B cell (primary cell): ENCODE measurements around the gene GLCCI1. TPM values are rescaled to one million over a fixed set of nuclear protein-coding genes. Genes with fewer than 3 reads are reported as not detected.

Experiments used
- ATAC-seq: fragments of 200-7000 bp; cut with Tn5 transposase; one replicate; pipeline ENCODE4 v1.10.0; 2021; ENCODE audit warnings: low read depth, mild to moderate bottlenecking, moderate number of reproducible peaks, moderate library complexity
- CTCF ChIA-PET: fragments of 350-600 bp; sonication (Branson Sonifier 250); formaldehyde crosslinking; loops from one replicate; lab custom pipeline; 2021; ENCODE audit warnings: antibody characterized with exemption, inconsistent platforms; lab: Charles Lee
- POLR2A ChIA-PET: fragments of 350-600 bp; sonication (Branson Sonifier 250); formaldehyde crosslinking; loops from one replicate; lab custom pipeline; 2021; ENCODE audit warnings: antibody characterized with exemption; lab: Charles Lee
- DNase-seq: peaks from one replicate; pipeline ENCODE4 v3.0.0; 2013
- H2AFZ ChIP-seq: 2 replicates; pipeline ENCODE4 v1.6.1; 2012; ENCODE audit warnings: mild to moderate bottlenecking, low read depth, low read length; ENCODE audit not compliant: insufficient read depth, poor library complexity, severe bottlenecking
- H3K27ac ChIP-seq, 2 donors: 1 replicate in 1 of 2; 2 replicates in 1 of 2; pipeline ENCODE4 v1.5.1; 2012 to 2013; ENCODE audit warnings: low read length in 2 of 2, mild to moderate bottlenecking in 2 of 2, moderate library complexity in 1 of 2
- H3K27me3 ChIP-seq, 4 experiments: fragments of 200-600 bp in 1 of 4; sonication (generic) in 1 of 4; replicated peaks in 1 of 4; 1 replicate in 2 of 4; 2 replicates in 2 of 4; pipeline versions ENCODE4 v1.6.1 to v1.7.0; 2013 to 2016; ENCODE audit warnings: low read length in 3 of 4, mild to moderate bottlenecking in 2 of 4, mixed read lengths in 1 of 4, moderate library complexity in 1 of 4; ENCODE audit not compliant: insufficient read depth in 4 of 4, control insufficient read depth in 3 of 4; ENCODE audit errors: control extremely low read depth in 1 of 4
- H3K36me3 ChIP-seq, 2 experiments: replicated peaks in 1 of 2; 1 replicate in 1 of 2; 2 replicates in 1 of 2; pipeline versions ENCODE4 v1.6.1 to v1.7.1; 2013; ENCODE audit warnings: low read length in 1 of 2; ENCODE audit not compliant: insufficient read depth in 2 of 2, control insufficient read depth in 1 of 2; ENCODE audit errors: control extremely low read depth in 1 of 2, extremely low read depth in 1 of 2
- H3K4me1 ChIP-seq, 2 donors: fragments of 200-600 bp in 1 of 2; sonication (generic) in 1 of 2; 1 replicate in 1 of 2; 2 replicates in 1 of 2; pipeline versions ENCODE4 v1.5.1 to v1.6.1; 2013 to 2017; ENCODE audit warnings: low read length in 2 of 2; ENCODE audit not compliant: control insufficient read depth in 2 of 2, insufficient read depth in 2 of 2
- H3K4me2 ChIP-seq: replicated peaks from 2 replicates; pipeline ENCODE3; 2012; ENCODE audit warnings: mild to moderate bottlenecking, low read depth, low read length; ENCODE audit not compliant: poor library complexity, severe bottlenecking
- H3K4me3 ChIP-seq, 5 experiments: fragments of 200-600 bp in 1 of 5; sonication (generic) in 1 of 5; 1 replicate in 3 of 5; 2 replicates in 2 of 5; pipeline versions ENCODE4 v1.5.1 to v1.7.0; 2011 to 2016; ENCODE audit warnings: low read length in 4 of 5, mild to moderate bottlenecking in 4 of 5, low read depth in 2 of 5, control low read depth in 1 of 5, moderate library complexity in 1 of 5; ENCODE audit not compliant: insufficient read depth in 1 of 5; ENCODE audit errors: control extremely low read depth in 1 of 5, extremely low read depth in 1 of 5
- H3K79me2 ChIP-seq: fragments of 200-600 bp; sonication (generic); one replicate; pipeline ENCODE4 v1.6.0; 2016; ENCODE audit warnings: low read length; ENCODE audit not compliant: control insufficient read depth, insufficient read depth
- H3K9ac ChIP-seq: fragments of 200-600 bp; sonication (generic); 2 replicates; pipeline ENCODE4 v1.6.1; 2017; ENCODE audit warnings: mild to moderate bottlenecking, low read length, moderate library complexity
- H3K9me3 ChIP-seq, 3 donors: one replicate each; pipeline versions ENCODE4 v1.6.1 to v1.7.1; 2013; ENCODE audit warnings: low read length in 2 of 3; ENCODE audit not compliant: control insufficient read depth in 2 of 3, insufficient read depth in 1 of 3; ENCODE audit errors: control extremely low read depth in 1 of 3
- H4K20me1 ChIP-seq: 2 replicates; pipeline ENCODE4 v1.6.0; 2012; ENCODE audit warnings: mild to moderate bottlenecking, low read length; ENCODE audit not compliant: insufficient read depth, control insufficient read depth, poor library complexity, severe bottlenecking
- H3K27ac Mint-ChIP-seq: one replicate; pipeline ENCODE4 v1.8.0; 2021; ENCODE audit warnings: mixed read lengths
- H3K27me3 Mint-ChIP-seq: one replicate; pipeline ENCODE4 v1.8.0; 2021; ENCODE audit warnings: mixed read lengths
- H3K4me1 Mint-ChIP-seq: one replicate; pipeline ENCODE4 v1.8.0; 2021; ENCODE audit warnings: mixed read lengths
- H3K4me3 Mint-ChIP-seq: one replicate; pipeline ENCODE4 v1.8.0; 2021; ENCODE audit warnings: mixed read lengths
- H3K9me3 Mint-ChIP-seq: one replicate; pipeline ENCODE4 v1.8.0; 2022; ENCODE audit warnings: mixed read lengths; ENCODE audit not compliant: insufficient read depth
- CTCF ChIP-seq: fragments of 200-600 bp; IDR thresholded peaks from one replicate; pipeline ENCODE4 v1.8.0; 2022; ENCODE audit warnings: antibody characterized with exemption, mild to moderate bottlenecking
- EZH2 ChIP-seq: IDR thresholded peaks from 2 replicates; pipeline ENCODE4 v1.6.1; 2012; ENCODE audit warnings: borderline replicate concordance, low read depth, mild to moderate bottlenecking, moderate library complexity, low read length; ENCODE audit not compliant: insufficient read depth, poor library complexity, severe bottlenecking
- WGBS: methylation state at CpG from one replicate; pipeline ENCODE4 v1.1.5; 2013; ENCODE audit warnings: missing lambda C conversion rate; ENCODE audit not compliant: insufficient coverage; 5-methylcytosine and 5-hydroxymethylcytosine counted together
- intact Hi-C: fragments of 100-400 bp; cut with micrococcal nuclease; formaldehyde crosslinking; loops from one replicate; pipeline ENCODE4 v1.10.0; 2022
- polyA plus RNA-seq: library from polyadenylated mRNA; depleted of rRNA; stranded (reverse); fragments of >200 nt; gene quantifications from 2 replicates; pipeline ENCODE4 v1.2.3, GENCODE V29; 2012
- total RNA-seq, 2 donors: library from RNA; stranded (reverse); fragments of 120-200 nt in 1 of 2; gene quantifications; 1 replicate in 1 of 2; 2 replicates in 1 of 2; pipeline versions ENCODE4 v1.2.3 to v1.2.4, GENCODE V29; 2013 to 2022

GLCCI1 gene
- total and polyA plus RNA-seq, 2 donors (not counting 1 experiment from before 2014, with no cell fraction given): 17.7 to 50.3 TPM

- peaks cover 5 to 34% of the 10 kb centered on the region in 2 experiments for H3K36me3 ChIP-seq
These were observed 96.8 kb downstream of the GLCCI1 start for GRCh38 chr7:8065356-8065813.

More at GRCh38 chr7:8065356-8065813, 96.8 kb downstream of the GLCCI1 start:
- no peak overlapping the region for H3K4me3 Mint-ChIP-seq
- H3K4me1 Mint-ChIP-seq: peaks cover 7% of the 10 kb centered on the region
- no peak overlapping the region for H3K27ac ChIP-seq
- ChIA-PET CTCF (no interaction called here), POLR2A (no interaction called here)
- H3K9ac ChIP-seq: no peak overlapping the region
- H3K27me3 ChIP-seq: no peaks in the 10 kb centered on the region
- TF ChIP-seq CTCF (no peak), EZH2 (no peak)
- WGBS: 100% methylated on average over 1 of the region's 2 CpGs
- H3K4me2 ChIP-seq: no peak overlapping the region
- no peak for ATAC-seq
- no peak overlapping the region for H2AFZ ChIP-seq
- intact Hi-C loops: no loop called here
- H3K27me3 Mint-ChIP-seq: no peaks in the 10 kb centered on the region
- no peaks in the 10 kb centered on the region for H3K4me1 ChIP-seq
- no peak for DNase-seq
- peaks cover 41% of the 10 kb centered on the region for H3K79me2 ChIP-seq
- peaks cover 0 to 2% (median 1%) of the 10 kb centered on the region in 3 donors for H3K9me3 ChIP-seq
- H3K9me3 Mint-ChIP-seq: no peaks in the 10 kb centered on the region
- H3K27ac Mint-ChIP-seq: no peak overlapping the region
- H4K20me1 ChIP-seq: no peaks in the 10 kb centered on the region
- H3K4me3 ChIP-seq: no peak overlapping the region
